CD4-positive, alpha-beta T cell treated with Interleukin-21 for 1 hour (primary cell): ENCODE data around the gene APC2.
"Not testable (repeated sequence)": the region's sequence is repeated elsewhere in the genome, so short reads cannot be mapped to it uniquely, and the experiment has no call there.

ENCODE experiments used
- DNase-seq: peaks from one replicate; pipeline ENCODE4 v3.0.0-alpha.2; 2020

Gene APC2

DNA sequence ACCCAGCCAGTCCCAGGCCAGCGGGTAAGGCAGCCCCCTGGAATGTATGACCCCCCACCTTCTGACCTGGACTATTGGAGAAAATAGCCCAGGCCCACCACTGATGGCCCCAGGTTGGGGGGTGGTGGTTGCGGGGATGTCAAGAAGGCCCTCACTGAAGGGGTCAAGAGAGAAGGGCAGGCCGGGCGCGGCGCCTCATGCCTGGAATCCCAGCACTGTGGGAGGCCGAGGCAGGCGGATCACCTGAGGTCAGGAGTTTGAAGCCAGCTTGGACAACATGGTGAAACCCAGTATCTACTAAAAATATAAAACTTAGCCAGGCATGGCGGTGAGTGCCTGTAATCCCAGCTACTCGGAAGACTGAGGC lies 64.4 kb downstream of the APC2 start:
- DNase-seq = no peak

GRCh38 chr19:1514986-1515721 lies 65.2 kb downstream of the APC2 start:
- no peak for DNase-seq

- DNase-seq = no peak
These were observed 66.5 kb downstream of the APC2 start for GRCh38 chr19:1516395-1516753.

- no peak for DNase-seq
These were observed 68.5 kb downstream of the APC2 start for GRCh38 chr19:1518471-1518870.

DNA sequence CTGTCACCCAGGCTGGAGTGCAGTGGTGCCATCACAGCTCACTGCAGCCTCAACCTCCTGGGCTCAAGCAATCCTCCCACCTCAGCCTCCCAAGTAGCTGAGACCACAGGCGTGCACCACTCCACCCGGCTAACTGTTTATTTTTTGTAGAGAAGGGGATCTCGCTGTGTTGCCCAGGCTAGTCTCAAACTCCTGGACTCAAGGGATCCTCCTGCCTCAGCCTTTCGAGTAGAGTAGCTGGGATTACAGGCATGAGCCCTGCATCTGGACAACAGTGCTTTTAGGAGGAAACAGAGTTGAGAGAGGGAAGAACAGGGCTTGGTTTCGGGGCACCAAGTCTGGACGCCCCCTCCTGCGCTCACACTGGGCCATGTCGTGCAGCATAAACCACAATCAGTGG lies 69.9 kb downstream of the APC2 start:
- DNase-seq = not testable (repeated sequence)

GRCh38 chr19:1520203-1520780 lies 70.4 kb downstream of the APC2 start:
- DNase-seq = no peak

GRCh38 chr19:1521636-1522035 lies 71.7 kb downstream of the APC2 start:
- DNase-seq = no peak

- no peak for DNase-seq
These were observed 72.1 kb downstream of the APC2 start for GRCh38 chr19:1522061-1522460.

- no peak for DNase-seq
These were observed 72.9 kb downstream of the APC2 start for GRCh38 chr19:1522838-1523237.
